ENCODE results near the gene RS1.

RS1 gene

DNA sequence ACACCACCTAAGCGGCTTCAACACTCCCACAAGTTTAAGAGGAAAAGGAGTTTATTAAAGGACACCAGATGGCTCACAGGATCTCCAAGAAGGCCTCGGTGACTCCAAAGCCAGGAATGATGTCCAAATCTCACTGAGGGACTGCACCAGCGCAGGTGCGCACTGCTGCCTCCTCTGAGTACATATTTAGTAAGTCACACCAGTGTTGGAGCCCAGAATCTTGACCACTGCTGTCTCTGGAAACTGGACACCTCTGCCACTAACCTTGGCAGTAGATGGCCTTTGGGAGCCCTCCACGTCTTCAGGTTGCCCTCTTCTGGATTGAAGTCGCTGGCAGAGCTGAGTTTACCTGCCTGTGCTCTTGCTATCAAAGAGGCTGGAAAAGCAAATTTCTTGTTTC, 10.1 kb upstream of the RS1 start:
- no peak for TF ChIP-seq POLR2A (IDR thresholded peaks at IDR 0.05; ENCODE audit: low read depth, low read length)
- FAIRE-seq = no peak
- DNase-seq (ENCODE audit: insufficient read length, low spot score) = no peak

DNA sequence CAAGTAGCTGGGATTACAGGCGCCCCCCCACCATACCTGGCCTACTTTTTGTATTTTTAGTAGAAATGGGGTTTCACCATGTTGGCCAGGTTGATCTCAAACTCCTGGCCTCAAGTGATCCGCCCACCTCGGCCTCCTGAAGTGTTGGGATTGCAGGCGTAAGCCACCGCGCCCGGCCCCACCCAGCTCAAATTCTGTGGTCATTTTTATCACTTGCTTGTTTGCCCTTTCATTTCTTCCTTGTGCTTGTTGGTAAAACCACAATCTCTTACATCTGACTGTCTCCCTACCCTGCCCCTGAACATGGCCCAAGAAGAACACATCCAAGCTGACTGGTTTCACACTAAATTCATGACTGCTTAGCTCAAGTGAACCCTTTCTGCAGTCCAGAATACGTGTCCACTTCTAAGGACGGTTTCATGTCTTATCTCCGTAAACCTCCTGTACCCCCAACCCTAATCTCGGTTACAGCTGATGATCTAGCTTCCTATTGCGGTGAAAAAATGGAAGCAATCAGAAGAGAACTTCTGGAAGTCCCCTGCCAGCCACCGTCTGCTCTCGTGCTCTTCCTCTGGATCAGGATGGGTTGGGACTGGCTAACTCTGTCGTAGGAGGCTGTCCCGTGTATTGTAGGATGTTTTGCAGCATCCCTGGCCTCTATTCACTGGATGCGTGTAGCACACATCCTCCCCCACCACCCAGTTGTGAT, 5.4 kb upstream of the RS1 start:
- DNase-seq (ENCODE audit: insufficient read length, low spot score) (no peak), FAIRE-seq (no peak)
- no peak for TF ChIP-seq POLR2A (IDR thresholded peaks at IDR 0.05; ENCODE audit: low read depth, low read length)

GRCh38 chrX:18676470-18676869, 4.6 kb upstream of the RS1 start:
- FAIRE-seq (no peak), DNase-seq (ENCODE audit: insufficient read length, low spot score) (no peak)
- no peak for TF ChIP-seq POLR2A (IDR thresholded peaks at IDR 0.05; ENCODE audit: low read depth, low read length)

DNA sequence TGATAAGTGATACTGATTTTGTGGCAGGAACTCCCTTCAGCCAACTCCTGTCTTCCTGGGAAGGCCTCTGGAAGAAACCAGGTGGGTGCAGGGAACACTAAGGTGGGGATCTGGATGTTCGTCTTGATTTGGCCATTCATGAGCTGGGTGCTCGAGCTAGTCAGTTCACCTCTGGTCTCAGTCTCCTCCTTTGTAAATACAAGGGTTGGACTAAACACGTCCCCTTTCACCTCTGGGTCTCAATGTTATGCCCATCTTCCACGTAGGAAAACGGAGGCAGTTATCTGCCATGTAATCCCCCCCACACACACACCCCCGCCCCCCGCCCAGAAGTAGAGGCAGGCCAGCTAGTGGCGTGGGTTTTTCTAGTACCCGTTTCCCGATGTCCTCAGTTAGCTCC, 4.1 kb upstream of the RS1 start:
- FAIRE-seq (no peak), DNase-seq (ENCODE audit: insufficient read length, low spot score) (no peak)
- no peak for TF ChIP-seq POLR2A (IDR thresholded peaks at IDR 0.05; ENCODE audit: low read depth, low read length)

DNA sequence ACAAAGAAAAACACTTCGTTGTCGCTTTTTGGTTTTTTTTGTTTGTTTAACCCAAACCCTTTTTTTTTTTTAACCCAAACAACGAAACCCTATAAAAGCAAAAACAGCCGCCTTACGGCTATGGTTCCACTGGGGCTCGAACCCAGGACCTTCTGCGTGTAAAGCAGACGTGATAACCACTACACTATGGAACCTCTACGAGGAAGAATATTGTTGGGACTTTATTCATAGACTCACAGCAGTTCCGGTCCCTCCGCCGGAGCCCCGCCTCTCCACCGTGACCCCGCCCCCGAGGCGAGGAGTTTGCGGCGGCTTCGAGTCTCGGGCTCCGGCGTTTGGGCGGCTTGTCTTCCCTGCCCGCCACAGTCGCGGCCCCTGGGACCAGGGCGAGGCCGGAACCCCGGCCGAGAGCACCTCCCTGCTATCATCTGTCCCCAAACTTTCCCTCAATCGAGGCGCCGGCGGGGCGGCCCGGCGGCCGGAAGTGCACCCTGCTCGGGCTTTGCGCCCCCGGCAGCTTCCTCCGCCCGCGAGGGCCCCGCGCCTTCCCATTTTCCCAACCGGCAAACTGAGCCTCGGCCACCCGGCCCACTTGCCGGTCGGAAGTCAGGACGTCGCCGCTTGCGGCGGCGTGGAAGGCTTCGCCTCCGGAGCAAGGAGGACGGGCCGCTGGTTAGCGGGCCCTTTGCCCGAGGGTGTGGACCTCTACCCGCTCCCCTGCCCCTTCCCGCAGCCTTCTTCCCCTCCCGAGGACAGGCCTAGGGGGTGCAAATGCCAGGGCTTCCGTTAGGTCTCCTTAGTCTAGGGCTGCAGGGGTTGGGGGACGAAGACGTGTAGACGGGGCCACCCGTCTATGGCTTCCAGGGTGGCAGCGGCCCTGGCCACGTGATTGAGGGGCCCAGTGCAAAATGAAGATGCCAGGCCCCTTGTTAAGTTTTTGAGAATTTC, 3.2 kb upstream of the RS1 start:
- TF ChIP-seq POLR2A (IDR thresholded peaks at IDR 0.05; ENCODE audit: low read depth, low read length) = 0 out of 2 replicates have a peak, but pooled peaks have one; percentile 35
- peak; percentile 38 for DNase-seq (ENCODE audit: insufficient read length, low spot score)
- FAIRE-seq = no peak

GRCh38 chrX:18674417-18674787, 2.5 kb upstream of the RS1 start:
- no peak for TF ChIP-seq POLR2A (IDR thresholded peaks at IDR 0.05; ENCODE audit: low read depth, low read length)
- no peak for DNase-seq (ENCODE audit: insufficient read length, low spot score)
- no peak for FAIRE-seq

GRCh38 chrX:18668071-18668835, 3.7 kb downstream of the RS1 start:
- TF ChIP-seq POLR2A (IDR thresholded peaks at IDR 0.05; ENCODE audit: low read depth, low read length) = no peak
- FAIRE-seq (no peak), DNase-seq (ENCODE audit: insufficient read length, low spot score) (no peak)

GRCh38 chrX:18666614-18667013, 5.3 kb downstream of the RS1 start:
- DNase-seq (ENCODE audit: insufficient read length, low spot score) (no peak), FAIRE-seq (no peak)
- TF ChIP-seq POLR2A (IDR thresholded peaks at IDR 0.05; ENCODE audit: low read depth, low read length) = no peak

DNA sequence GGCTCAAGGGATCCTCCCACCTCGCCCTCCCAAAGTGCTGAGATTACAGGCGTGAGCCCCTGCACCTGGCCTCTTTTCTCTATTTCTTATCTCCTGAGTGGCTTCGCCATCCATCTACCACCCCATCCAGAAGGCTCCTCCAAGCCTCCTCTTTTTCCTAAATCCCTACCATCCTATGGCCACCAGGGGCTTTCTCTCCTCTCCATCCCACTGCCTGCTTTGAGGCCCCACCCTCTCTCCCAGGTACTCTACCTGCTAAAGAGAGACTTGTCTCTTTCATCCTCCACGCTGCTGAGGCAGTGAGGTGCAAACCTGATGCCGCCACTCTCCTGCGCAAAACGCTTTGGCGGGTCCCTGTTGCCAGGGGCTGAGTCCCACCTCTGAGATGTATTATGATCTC, 7.0 kb downstream of the RS1 start:
- DNase-seq (ENCODE audit: insufficient read length, low spot score) = no peak
- FAIRE-seq = no peak
- TF ChIP-seq POLR2A (IDR thresholded peaks at IDR 0.05; ENCODE audit: low read depth, low read length) = no peak

- no peak for DNase-seq (ENCODE audit: insufficient read length, low spot score)
- no peak for TF ChIP-seq POLR2A (IDR thresholded peaks at IDR 0.05; ENCODE audit: low read depth, low read length)
- no peak for FAIRE-seq
Measured at GRCh38 chrX:18661273-18661672, 10.6 kb downstream of the RS1 start.

DNA sequence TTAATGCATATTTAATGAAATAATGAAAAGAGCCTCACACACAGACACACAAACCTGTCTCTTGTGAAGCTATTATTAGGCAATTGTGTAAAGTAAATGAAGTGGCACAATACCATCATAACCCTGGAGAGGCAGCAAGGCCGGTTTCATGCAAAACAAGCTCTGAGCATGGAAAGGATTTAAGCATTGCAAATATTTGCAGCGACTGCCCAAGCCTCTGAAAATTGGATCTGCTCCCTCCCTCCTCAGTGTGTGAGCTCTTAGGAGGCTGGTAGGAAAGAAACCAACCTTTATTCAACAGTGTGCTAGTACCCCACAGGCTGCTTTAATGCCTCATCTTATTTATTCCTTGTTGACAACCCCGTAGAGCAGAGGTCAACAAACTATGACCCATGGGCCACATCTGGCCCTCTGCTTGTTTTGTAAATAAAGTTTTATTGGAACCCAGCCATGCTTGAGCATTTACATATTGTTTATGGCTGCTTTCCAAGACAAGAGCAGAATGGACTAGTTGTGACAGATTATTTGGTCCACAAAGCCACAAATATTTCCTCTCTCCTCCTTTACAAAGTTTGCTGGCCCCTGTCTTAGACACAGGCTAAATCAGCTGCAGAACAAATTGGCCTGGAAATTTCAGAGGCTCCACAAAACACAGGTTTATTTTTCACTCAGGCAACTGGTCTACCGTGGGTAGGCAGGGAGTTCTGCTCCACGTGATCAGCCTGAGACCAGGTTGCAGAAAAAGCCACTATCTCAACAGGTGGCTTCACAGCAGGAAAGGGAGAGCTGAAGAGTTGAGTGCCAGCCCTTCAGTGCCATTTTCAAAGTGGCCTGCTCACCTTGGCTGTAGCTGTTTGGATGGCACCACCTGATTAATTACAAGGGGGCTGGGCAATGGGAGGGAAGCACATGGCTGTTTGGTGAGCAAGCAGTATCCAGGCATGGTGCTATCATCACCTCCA, 16.8 kb downstream of the RS1 start:
- FAIRE-seq = no peak
- no peak for TF ChIP-seq POLR2A (IDR thresholded peaks at IDR 0.05; ENCODE audit: low read depth, low read length)
- no peak for DNase-seq (ENCODE audit: insufficient read length, low spot score)

DNA sequence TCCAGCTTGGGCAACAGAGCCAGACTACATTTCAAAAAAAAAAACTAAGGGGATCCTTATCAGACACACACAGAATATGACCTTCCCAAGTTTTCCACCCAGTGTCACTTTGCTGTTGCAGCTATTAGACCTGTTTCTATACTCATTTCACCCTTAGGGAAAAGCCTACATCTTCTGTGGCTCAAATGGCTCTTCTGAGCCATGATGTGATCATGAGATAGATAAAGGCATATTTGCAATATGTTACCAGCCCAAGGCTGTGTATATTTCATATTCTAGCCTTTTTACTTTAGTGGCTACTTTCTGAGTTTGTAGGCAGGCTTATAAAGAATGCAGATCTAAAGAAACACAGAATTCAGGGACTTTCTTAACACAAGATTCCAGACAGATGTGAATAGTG, 19.3 kb downstream of the RS1 start:
- no peak for TF ChIP-seq POLR2A (IDR thresholded peaks at IDR 0.05; ENCODE audit: low read depth, low read length)
- no peak for DNase-seq (ENCODE audit: insufficient read length, low spot score)
- no peak for FAIRE-seq

DNA sequence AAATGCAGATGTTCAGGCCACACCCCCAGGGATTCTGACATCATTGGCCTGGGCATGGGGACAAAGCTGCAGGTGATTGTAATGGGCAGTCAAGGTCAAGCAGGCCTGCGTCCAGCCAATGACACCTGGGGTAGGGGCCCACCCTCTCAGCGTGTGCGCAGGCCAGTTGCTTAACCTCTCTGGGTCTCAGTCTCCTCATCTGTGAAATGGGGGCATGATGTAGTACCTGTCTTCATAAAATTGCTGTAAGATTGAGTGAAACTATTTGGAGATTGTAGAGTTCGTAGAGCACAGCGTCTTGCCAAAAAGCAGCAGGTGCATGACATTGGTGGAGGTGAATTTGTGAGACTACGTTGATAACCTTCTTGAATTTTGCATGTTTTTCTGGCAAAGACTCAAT, 21.2 kb downstream of the RS1 start:
- DNase-seq (ENCODE audit: insufficient read length, low spot score) (no peak), FAIRE-seq (no peak)
- TF ChIP-seq POLR2A (IDR thresholded peaks at IDR 0.05; ENCODE audit: low read depth, low read length) = no peak
